ENCODE results near the gene CCDC200. TPM values are rescaled to one million over a fixed set of nuclear protein-coding genes. Genes with fewer than 3 reads are reported as not detected.

Gene CCDC200
- polyA plus RNA-seq, 1 of the 3 experiments (the other 2 are of a cell fraction), result not detected

DNA sequence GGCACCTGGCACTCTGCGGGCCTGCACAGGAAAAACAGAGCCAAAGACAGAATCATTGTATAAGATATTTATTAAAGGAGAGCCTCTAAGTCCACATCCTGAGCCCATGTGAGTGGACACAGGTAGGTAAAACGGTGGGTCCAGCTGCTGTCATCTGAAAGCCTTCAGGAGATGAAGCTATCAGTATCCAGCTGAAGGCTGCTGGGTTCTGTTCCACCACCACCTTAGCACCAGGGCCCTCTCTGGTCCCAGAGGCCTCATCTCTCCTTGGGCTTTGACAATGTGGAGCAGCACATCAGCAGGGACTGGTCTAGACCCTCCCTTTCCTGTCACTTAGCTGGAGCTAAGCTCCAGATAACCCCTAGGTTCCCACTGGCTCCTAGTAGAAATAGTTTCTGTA, 9.4 kb downstream of the CCDC200 start:
- no peak overlapping the region for H3K27ac ChIP-seq (ENCODE audit: low read depth in 2 of 2, low read length in 1 of 2)
- H3K79me2 ChIP-seq (ENCODE audit: insufficient read depth), result no peaks in the 10 kb centered on the region
- H3K9me3 ChIP-seq, result no peaks in the 10 kb centered on the region
- no peaks in the 10 kb centered on the region for H4K20me1 ChIP-seq (ENCODE audit: insufficient read depth)
- H3K9ac ChIP-seq, result no peak overlapping the region
- no peaks in the 10 kb centered on the region for H3K9me2 ChIP-seq
- H3F3A ChIP-seq (replicated peaks; ENCODE audit: insufficient read depth), result no peaks in the 10 kb centered on the region
- CTCF ChIA-PET, result no interaction called here
- DNase-seq, result no peak
- TF ChIP-seq SMC3 (IDR thresholded peaks at IDR 0.05; ENCODE audit: low read depth, low read length) (no peak), MXI1 (IDR thresholded peaks at IDR 0.05; ENCODE audit: low read depth, low read length) (no peak), TEAD4 (IDR thresholded peaks at IDR 0.05; ENCODE audit: borderline replicate concordance, insufficient read depth) (no peak), TCF12 (IDR thresholded peaks at IDR 0.05) (no peak), RFX5 (IDR thresholded peaks at IDR 0.05; ENCODE audit: low read length) (no peak), FOXM1 (IDR thresholded peaks at IDR 0.05; ENCODE audit: low read depth) (no peak), FOXJ3 (CRISPR knock-in tag; IDR thresholded peaks at IDR 0.05) (no peak)
- TF ChIP-seq, protein P1, sequence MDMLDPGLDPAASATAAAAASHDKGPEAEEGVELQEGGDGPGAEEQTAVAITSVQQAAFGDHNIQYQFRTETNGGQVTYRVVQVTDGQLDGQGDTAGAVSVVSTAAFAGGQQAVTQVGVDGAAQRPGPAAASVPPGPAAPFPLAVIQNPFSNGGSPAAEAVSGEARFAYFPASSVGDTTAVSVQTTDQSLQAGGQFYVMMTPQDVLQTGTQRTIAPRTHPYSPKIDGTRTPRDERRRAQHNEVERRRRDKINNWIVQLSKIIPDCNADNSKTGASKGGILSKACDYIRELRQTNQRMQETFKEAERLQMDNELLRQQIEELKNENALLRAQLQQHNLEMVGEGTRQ (IDR thresholded peaks at IDR 0.05; ENCODE audit: borderline replicate concordance, low read depth, low read length), result no peak
- no peak overlapping the region for H3K4me2 ChIP-seq
- no peaks in the 10 kb centered on the region for H3K27me3 ChIP-seq (ENCODE audit: insufficient read depth)
- H3K4me3 ChIP-seq (ENCODE audit: low read depth in 2 of 2, low read length in 1 of 2), result no peak overlapping the region
- POLR2A ChIA-PET, result interaction anchor here (0.9 kb wide), 1 partner anchor 97 kb away, joined by 4 read pairs; no protein-coding TSS in a partner anchor
- no peaks in the 10 kb centered on the region for H3K4me1 ChIP-seq (ENCODE audit: control insufficient read depth in 1 of 2, insufficient read depth in 2 of 2, low read depth in 1 of 2, low read length in 1 of 2)
- no peak overlapping the region for H2AFZ ChIP-seq (ENCODE audit: low read depth)
- H3K36me3 ChIP-seq (replicated peaks in 1 of 2; ENCODE audit: control insufficient read depth in 1 of 2, insufficient read depth in 2 of 2, low read length in 1 of 2), result no peaks in the 10 kb centered on the region
- WGBS (ENCODE audit: low lambda C conversion rate), result 70% methylated on average over 2 of the region's 2 CpGs

DNA sequence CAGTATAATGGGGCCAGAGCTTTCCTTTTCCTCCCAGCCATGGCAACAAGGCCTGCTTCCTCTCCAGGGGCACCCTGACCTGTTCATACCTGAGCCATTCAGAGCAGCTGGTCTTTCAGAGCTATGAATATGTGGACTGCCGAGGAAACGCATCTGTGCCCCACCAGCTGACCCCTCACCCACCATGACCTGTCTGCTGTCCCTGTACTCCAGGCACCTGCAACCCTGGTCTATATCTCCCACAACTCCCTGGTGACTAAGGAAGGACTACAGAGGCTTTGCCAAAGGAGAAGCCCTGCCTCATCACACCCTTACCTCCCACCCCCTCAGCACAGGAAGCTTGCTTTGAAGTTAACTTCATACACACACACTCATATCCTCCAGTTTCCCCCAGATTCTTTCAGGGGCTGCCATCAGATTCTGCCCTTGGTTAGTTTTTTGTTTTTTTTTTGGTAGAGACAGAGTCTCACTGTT, 10.8 kb downstream of the CCDC200 start:
- Histone ChIP-seq H3K27ac (ENCODE audit: low read depth in 2 of 2, low read length in 1 of 2) (no peak overlapping the region), H3K9ac (no peak overlapping the region), H3K9me2 (no peaks in the 10 kb centered on the region), H3K4me3 (ENCODE audit: low read depth in 2 of 2, low read length in 1 of 2) (no peak overlapping the region), H3K4me2 (no peak overlapping the region), H3K36me3 (replicated peaks in 1 of 2; ENCODE audit: control insufficient read depth in 1 of 2, insufficient read depth in 2 of 2, low read length in 1 of 2) (peaks cover 0 to 7% of the 10 kb centered on the region in 2 experiments), H3K27me3 (ENCODE audit: insufficient read depth) (no peaks in the 10 kb centered on the region), H3K79me2 (ENCODE audit: insufficient read depth) (no peaks in the 10 kb centered on the region), H4K20me1 (ENCODE audit: insufficient read depth) (no peaks in the 10 kb centered on the region), H3K4me1 (ENCODE audit: control insufficient read depth in 1 of 2, insufficient read depth in 2 of 2, low read depth in 1 of 2, low read length in 1 of 2) (no peaks in the 10 kb centered on the region), H3F3A (replicated peaks; ENCODE audit: insufficient read depth) (peaks cover 5% of the 10 kb centered on the region), H3K9me3 (no peaks in the 10 kb centered on the region), H2AFZ (ENCODE audit: low read depth) (no peak overlapping the region)
- POLR2A ChIA-PET, result interaction anchor here (2.1 kb wide), 1 partner anchor 98 kb away, joined by 6 read pairs; no protein-coding TSS in a partner anchor
- TF ChIP-seq ELF1 (IDR thresholded peaks at IDR 0.05) (no peak), TCF12 (IDR thresholded peaks at IDR 0.05) (no peak), NFIC (IDR thresholded peaks at IDR 0.05; ENCODE audit: borderline replicate concordance) (no peak), JUND (IDR thresholded peaks at IDR 0.05) (no peak), GABPA (IDR thresholded peaks at IDR 0.05; ENCODE audit: low read depth) (no peak), FOXJ3 (CRISPR knock-in tag; IDR thresholded peaks at IDR 0.05) (no peak), MEF2A (IDR thresholded peaks at IDR 0.05; ENCODE audit: borderline replicate concordance, low read depth) (no peak), TAF1 (IDR thresholded peaks at IDR 0.05; ENCODE audit: borderline replicate concordance, low read depth, low read length) (no peak), RXRA (IDR thresholded peaks at IDR 0.05; ENCODE audit: borderline replicate concordance, low read depth) (no peak)
- TF ChIP-seq, protein P2, sequence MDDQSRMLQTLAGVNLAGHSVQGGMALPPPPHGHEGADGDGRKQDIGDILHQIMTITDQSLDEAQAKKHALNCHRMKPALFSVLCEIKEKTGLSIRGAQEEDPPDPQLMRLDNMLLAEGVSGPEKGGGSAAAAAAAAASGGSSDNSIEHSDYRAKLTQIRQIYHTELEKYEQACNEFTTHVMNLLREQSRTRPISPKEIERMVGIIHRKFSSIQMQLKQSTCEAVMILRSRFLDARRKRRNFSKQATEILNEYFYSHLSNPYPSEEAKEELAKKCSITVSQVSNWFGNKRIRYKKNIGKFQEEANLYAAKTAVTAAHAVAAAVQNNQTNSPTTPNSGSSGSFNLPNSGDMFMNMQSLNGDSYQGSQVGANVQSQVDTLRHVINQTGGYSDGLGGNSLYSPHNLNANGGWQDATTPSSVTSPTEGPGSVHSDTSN (IDR thresholded peaks at IDR 0.05), result no peak
- TF ChIP-seq, protein P3, sequence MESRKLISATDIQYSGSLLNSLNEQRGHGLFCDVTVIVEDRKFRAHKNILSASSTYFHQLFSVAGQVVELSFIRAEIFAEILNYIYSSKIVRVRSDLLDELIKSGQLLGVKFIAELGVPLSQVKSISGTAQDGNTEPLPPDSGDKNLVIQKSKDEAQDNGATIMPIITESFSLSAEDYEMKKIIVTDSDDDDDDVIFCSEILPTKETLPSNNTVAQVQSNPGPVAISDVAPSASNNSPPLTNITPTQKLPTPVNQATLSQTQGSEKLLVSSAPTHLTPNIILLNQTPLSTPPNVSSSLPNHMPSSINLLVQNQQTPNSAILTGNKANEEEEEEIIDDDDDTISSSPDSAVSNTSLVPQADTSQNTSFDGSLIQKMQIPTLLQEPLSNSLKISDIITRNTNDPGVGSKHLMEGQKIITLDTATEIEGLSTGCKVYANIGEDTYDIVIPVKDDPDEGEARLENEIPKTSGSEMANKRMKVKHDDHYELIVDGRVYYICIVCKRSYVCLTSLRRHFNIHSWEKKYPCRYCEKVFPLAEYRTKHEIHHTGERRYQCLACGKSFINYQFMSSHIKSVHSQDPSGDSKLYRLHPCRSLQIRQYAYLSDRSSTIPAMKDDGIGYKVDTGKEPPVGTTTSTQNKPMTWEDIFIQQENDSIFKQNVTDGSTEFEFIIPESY (IDR thresholded peaks at IDR 0.05; ENCODE audit: borderline replicate concordance, low read depth), result no peak
- DNase-seq, result no peak
- 94% methylated on average over 2 of the region's 2 CpGs for WGBS (ENCODE audit: low lambda C conversion rate)
- CTCF ChIA-PET, result interaction anchor here (0.8 to 1.0 kb wide), 2 partner anchors 18 to 194 kb away, joined by 3 read pairs; no protein-coding TSS in a partner anchor

Measured in SK-N-SH (cell line).